Activated CD4-positive, alpha-beta T cell treated with anti-CD3 and anti-CD28 coated beads, Interleukin-2, amount 10 ng/mL, durations not matched to agents 7 days and 5 days (primary cell): ENCODE measurements around the gene EVA1C. TPM values are rescaled to one million over a fixed set of nuclear protein-coding genes. Genes with fewer than 3 reads are reported as not detected.
"Not testable (repeated sequence)": the region's sequence is repeated elsewhere in the genome, so short reads cannot be mapped to it uniquely, and the experiment has no call there.

Experiments
- CTCF ChIA-PET: fragments of 350-600 bp; sonication (Branson Sonifier 250); formaldehyde crosslinking; loops from one replicate; lab custom pipeline; 2021; ENCODE audit warnings: antibody characterized with exemption; lab: Charles Lee
- POLR2A ChIA-PET: fragments of 350-600 bp; sonication (Branson Sonifier 250); formaldehyde crosslinking; loops from one replicate; lab custom pipeline; 2021; ENCODE audit warnings: antibody characterized with exemption; lab: Charles Lee
- DNase-seq: peaks from one replicate; pipeline ENCODE4 v3.0.0-alpha.2; 2020
- H3K27ac Mint-ChIP-seq: one replicate; pipeline ENCODE4 v1.8.0; 2021; ENCODE audit warnings: mild to moderate bottlenecking, moderate library complexity, mixed read lengths
- H3K27me3 Mint-ChIP-seq: one replicate; pipeline ENCODE4 v1.8.0; 2021; ENCODE audit warnings: mixed read lengths
- H3K36me3 Mint-ChIP-seq: one replicate; pipeline ENCODE4 v1.8.0; 2021; ENCODE audit warnings: low read depth, mixed read lengths
- H3K4me1 Mint-ChIP-seq: one replicate; pipeline ENCODE4 v1.8.0; 2021; ENCODE audit warnings: mixed read lengths
- H3K4me3 Mint-ChIP-seq: one replicate; pipeline ENCODE4 v1.8.0; 2021; ENCODE audit warnings: mild to moderate bottlenecking, moderate library complexity, mixed read lengths
- H3K9me3 Mint-ChIP-seq: one replicate; pipeline ENCODE4 v1.8.0; 2021; ENCODE audit warnings: mixed read lengths
- total RNA-seq, 2 experiments: library from RNA; stranded (reverse); gene quantifications; one replicate each; pipeline ENCODE4 v1.2.3, GENCODE V29; 2021

EVA1C gene
- total RNA-seq, 2 experiments from 2014 or later = 4.8 to 5.4 TPM

- Mint-ChIP-seq H3K9me3 (no peaks in the 10 kb centered on the region), H3K27me3 (no peaks in the 10 kb centered on the region), H3K27ac (no peak overlapping the region), H3K4me1 (no peaks in the 10 kb centered on the region), H3K4me3 (no peak overlapping the region), H3K36me3 (peaks cover 28% of the 10 kb centered on the region)
- POLR2A ChIA-PET = no interaction called here
- CTCF ChIA-PET = no interaction called here
- DNase-seq = no peak
These were observed 33.5 kb upstream of the EVA1C start for GRCh38 chr21:32378956-32379355.

- Mint-ChIP-seq H3K27ac (no peak overlapping the region), H3K36me3 (peaks cover 37% of the 10 kb centered on the region), H3K4me3 (no peak overlapping the region), H3K4me1 (no peaks in the 10 kb centered on the region), H3K9me3 (no peaks in the 10 kb centered on the region), H3K27me3 (no peaks in the 10 kb centered on the region)
- no peak for DNase-seq
- ChIA-PET CTCF (no interaction called here), POLR2A (no interaction called here)
These were observed 31.6 kb upstream of the EVA1C start for GRCh38 chr21:32380940-32381339.

- no peak for DNase-seq
- Mint-ChIP-seq H3K4me1 (no peaks in the 10 kb centered on the region), H3K36me3 (peaks cover 33% of the 10 kb centered on the region), H3K27ac (no peak overlapping the region), H3K4me3 (no peak overlapping the region), H3K9me3 (no peaks in the 10 kb centered on the region), H3K27me3 (no peaks in the 10 kb centered on the region)
- CTCF ChIA-PET = no interaction called here
- POLR2A ChIA-PET = no interaction called here
These were observed 30.9 kb upstream of the EVA1C start for GRCh38 chr21:32381571-32381970.

GRCh38 chr21:32382108-32382644 is 30.3 kb upstream of the EVA1C start:
- H3K36me3 Mint-ChIP-seq = peaks cover 33% of the 10 kb centered on the region

GRCh38 chr21:32383812-32384211 is 28.7 kb upstream of the EVA1C start:
- DNase-seq = no peak
- CTCF ChIA-PET = no interaction called here
- no peak overlapping the region for H3K4me3 Mint-ChIP-seq
- no peaks in the 10 kb centered on the region for H3K27me3 Mint-ChIP-seq
- peaks cover 27% of the 10 kb centered on the region for H3K36me3 Mint-ChIP-seq
- no peak overlapping the region for H3K27ac Mint-ChIP-seq
- no peaks in the 10 kb centered on the region for H3K9me3 Mint-ChIP-seq
- peaks cover 11% of the 10 kb centered on the region for H3K4me1 Mint-ChIP-seq
- POLR2A ChIA-PET = no interaction called here

More at GRCh38 chr21:32382108-32382644, 30.3 kb upstream of the EVA1C start:
- H3K4me3 Mint-ChIP-seq = no peak overlapping the region
- H3K9me3 Mint-ChIP-seq = no peaks in the 10 kb centered on the region
- H3K27ac Mint-ChIP-seq = no peak overlapping the region
- no peak for DNase-seq
- POLR2A ChIA-PET = no interaction called here
- H3K27me3 Mint-ChIP-seq = no peaks in the 10 kb centered on the region
- H3K4me1 Mint-ChIP-seq = peaks cover 3% of the 10 kb centered on the region
- CTCF ChIA-PET = interaction anchor here (1.2 kb wide), 1 partner anchor 9 kb away, joined by 3 read pairs; no protein-coding TSS in a partner anchor

- Mint-ChIP-seq H3K4me3 (no peak overlapping the region), H3K9me3 (no peaks in the 10 kb centered on the region), H3K4me1 (peaks cover 34% of the 10 kb centered on the region), H3K27ac (no peak overlapping the region), H3K36me3 (peaks cover 30% of the 10 kb centered on the region), H3K27me3 (no peaks in the 10 kb centered on the region)
- DNase-seq = no peak
- CTCF ChIA-PET = interaction anchor here (1.1 to 1.6 kb wide), 2 partner anchors 17 to 184 kb away, joined by 4 to 5 read pairs; no protein-coding TSS in a partner anchor
- POLR2A ChIA-PET = no interaction called here
These were observed 26.2 kb upstream of the EVA1C start for GRCh38 chr21:32386195-32386870.

- peak overlapping the region; percentile 47 for H3K27ac Mint-ChIP-seq
- no peak overlapping the region for H3K4me3 Mint-ChIP-seq
- H3K4me1 Mint-ChIP-seq = peaks cover 42% of the 10 kb centered on the region
- ChIA-PET POLR2A (no interaction called here), CTCF (interaction anchor here (1.1 to 1.6 kb wide), 2 partner anchors 16 to 183 kb away, joined by 4 to 5 read pairs; no protein-coding TSS in a partner anchor)
- H3K9me3 Mint-ChIP-seq = no peaks in the 10 kb centered on the region
- H3K36me3 Mint-ChIP-seq = peaks cover 33% of the 10 kb centered on the region
- H3K27me3 Mint-ChIP-seq = no peaks in the 10 kb centered on the region
- DNase-seq = no peak
These were observed 25.4 kb upstream of the EVA1C start for GRCh38 chr21:32387151-32387550.

GRCh38 chr21:32388306-32388705 is 24.2 kb upstream of the EVA1C start:
- H3K36me3 Mint-ChIP-seq = peaks cover 31% of the 10 kb centered on the region
- ChIA-PET CTCF (no interaction called here), POLR2A (no interaction called here)
- no peaks in the 10 kb centered on the region for H3K27me3 Mint-ChIP-seq
- H3K9me3 Mint-ChIP-seq = no peaks in the 10 kb centered on the region
- DNase-seq = no peak
- H3K4me1 Mint-ChIP-seq = peaks cover 46% of the 10 kb centered on the region
- H3K27ac Mint-ChIP-seq = no peak overlapping the region
- H3K4me3 Mint-ChIP-seq = no peak overlapping the region

GRCh38 chr21:32389337-32390015 is 23.0 kb upstream of the EVA1C start:
- CTCF ChIA-PET = interaction anchor here (0.5 kb wide), 1 partner anchor 650 kb away, joined by 3 read pairs; no protein-coding TSS in a partner anchor
- Mint-ChIP-seq H3K36me3 (peaks cover 23% of the 10 kb centered on the region), H3K27me3 (no peaks in the 10 kb centered on the region), H3K4me3 (no peak overlapping the region), H3K4me1 (peaks cover 57% of the 10 kb centered on the region), H3K9me3 (no peaks in the 10 kb centered on the region), H3K27ac (no peak overlapping the region)
- POLR2A ChIA-PET = no interaction called here
- no peak for DNase-seq

- Mint-ChIP-seq H3K36me3 (peaks cover 18% of the 10 kb centered on the region), H3K4me1 (peaks cover 58% of the 10 kb centered on the region)
- H3K9me3 Mint-ChIP-seq, H3K4me3 Mint-ChIP-seq, H3K27ac Mint-ChIP-seq, H3K27me3 Mint-ChIP-seq, DNase-seq, POLR2A ChIA-PET: not testable (repeated sequence)
- CTCF ChIA-PET = interaction anchor here (1.0 to 1.3 kb wide), 3 partner anchors 8 to 79 kb away, joined by 3 to 8 read pairs (median 4); no protein-coding TSS in a partner anchor
These were observed 21.8 kb upstream of the EVA1C start for GRCh38 chr21:32390537-32391224.

GRCh38 chr21:32391755-32392154 is 20.8 kb upstream of the EVA1C start:
- Mint-ChIP-seq H3K9me3 (no peaks in the 10 kb centered on the region), H3K4me1 (peaks cover 58% of the 10 kb centered on the region), H3K36me3 (peaks cover 18% of the 10 kb centered on the region), H3K4me3 (peak overlapping the region; percentile 83), H3K27ac (no peak overlapping the region), H3K27me3 (peaks cover 8% of the 10 kb centered on the region)
- DNase-seq = no peak
- CTCF ChIA-PET = interaction anchor here (0.6 to 1.3 kb wide), 8 partner anchors 9 to 210 kb away, joined by 3 to 8 read pairs (median 4); no protein-coding TSS in a partner anchor
- POLR2A ChIA-PET = no interaction called here

- Mint-ChIP-seq H3K4me3 (peak overlapping the region; percentile 83), H3K9me3 (no peaks in the 10 kb centered on the region), H3K36me3 (peaks cover 18% of the 10 kb centered on the region), H3K27me3 (peaks cover 8% of the 10 kb centered on the region), H3K4me1 (peaks cover 56% of the 10 kb centered on the region), H3K27ac (peak overlapping the region; percentile 62)
- peak; percentile 14 for DNase-seq
- POLR2A ChIA-PET = no interaction called here
- CTCF ChIA-PET = interaction anchor here (0.6 to 1.1 kb wide), 4 partner anchors 16 to 209 kb away, joined by 3 to 6 read pairs (median 3); no protein-coding TSS in a partner anchor
These were observed 20.1 kb upstream of the EVA1C start for GRCh38 chr21:32392299-32392879.
